Esophagus squamous epithelium (tissue), 4 donors: ENCODE measurements around the gene WFDC11.
"Not testable (repeated sequence)": the region's sequence is repeated elsewhere in the genome, so short reads cannot be mapped to it uniquely, and the experiment has no call there.

ENCODE experiments used
- CTCF ChIP-seq, 6 experiments: fragments of 450-650 bp in 4 of 6; fragments of 200-600 bp in 2 of 6; sonication (generic) in 2 of 6; IDR thresholded peaks; one replicate each; pipeline ENCODE4 v1.5.1; 2016 to 2019; ENCODE audit warnings: antibody characterized with exemption in 6 of 6, mild to moderate bottlenecking in 4 of 6, moderate library complexity in 4 of 6
- POLR2A ChIP-seq, 4 donors: fragments of 450-650 bp; IDR thresholded peaks; one replicate each; pipeline ENCODE4 v1.6.1; 2017; ENCODE audit warnings: antibody characterized with exemption in 4 of 4, mild to moderate bottlenecking in 4 of 4, moderate library complexity in 3 of 4

GRCh38 chr20:45716141-45716688 is 46.2 kb upstream of the WFDC11 start:
- not testable (repeated sequence) for TF ChIP-seq CTCF, POLR2A (IDR thresholded peaks at IDR 0.05)
